SU-DHL-6 (cell line): ENCODE measurements around the gene RAB41.

Experiments
- H2AFZ ChIP-seq: fragments of 200-600 bp; sonication (generic); 2 replicates; pipeline ENCODE4 v1.6.1; 2014; ENCODE audit warnings: low read depth, mild to moderate bottlenecking, moderate library complexity, mixed read lengths, antibody characterized with exemption, low read length; ENCODE audit not compliant: severe bottlenecking
- H3F3A ChIP-seq: fragments of 200-600 bp; shearing (Covaris generic); 2 replicates; pipeline ENCODE4 v1.6.0; 2016; ENCODE audit warnings: antibody characterized with exemption, mild to moderate bottlenecking; ENCODE audit not compliant: insufficient read depth
- H3K27ac ChIP-seq: fragments of 200-600 bp; sonication (generic); 2 replicates; pipeline ENCODE4 v1.5.1; 2016; ENCODE audit warnings: low read depth, mild to moderate bottlenecking, low read length, moderate library complexity, mixed read lengths
- H3K27me3 ChIP-seq: fragments of 200-600 bp; sonication (generic), shearing (Covaris generic); 2 replicates; pipeline ENCODE4 v1.6.0; 2014; ENCODE audit warnings: mild to moderate bottlenecking, low read length
- H3K36me3 ChIP-seq: fragments of 200-600 bp; sonication (generic); 2 replicates; pipeline ENCODE4 v1.6.1; 2014; ENCODE audit warnings: mild to moderate bottlenecking, low read length, mixed read lengths
- H3K4me2 ChIP-seq: fragments of 300-600, 200-600 bp; shearing (Covaris generic), sonication (generic); 2 replicates; pipeline ENCODE4 v1.6.0; 2014; ENCODE audit warnings: low read length, low read depth, mild to moderate bottlenecking; ENCODE audit not compliant: poor library complexity, severe bottlenecking
- H3K4me3 ChIP-seq: fragments of 200-600 bp; sonication (generic); 2 replicates; pipeline ENCODE4 v1.5.1; 2014; ENCODE audit warnings: antibody characterized with exemption, low read length, mild to moderate bottlenecking, mixed read lengths; ENCODE audit not compliant: insufficient read depth, poor library complexity, severe bottlenecking
- H3K79me2 ChIP-seq: fragments of 200-600 bp; sonication (generic); 2 replicates; pipeline ENCODE4 v1.6.1; 2014; ENCODE audit warnings: mild to moderate bottlenecking, low read length, moderate library complexity; ENCODE audit not compliant: insufficient read depth
- H3K9ac ChIP-seq: fragments of 200-600 bp; sonication (generic); 2 replicates; pipeline ENCODE4 v1.7.0; 2014; ENCODE audit warnings: mild to moderate bottlenecking, low read length
- H3K9me2 ChIP-seq: fragments of 200-600 bp; sonication (generic); replicated peaks from 2 replicates; pipeline ENCODE4 v1.6.1; 2014; ENCODE audit warnings: low read length; ENCODE audit not compliant: insufficient read depth
- H3K9me3 ChIP-seq: fragments of 200-600 bp; sonication (generic); 2 replicates; pipeline ENCODE4 v1.6.1; 2014; ENCODE audit warnings: low read length, mixed read lengths; ENCODE audit not compliant: insufficient read depth
- H4K20me1 ChIP-seq: fragments of 200-600 bp; sonication (generic); 2 replicates; pipeline ENCODE4 v1.6.1; 2014; ENCODE audit warnings: low read depth, mild to moderate bottlenecking, antibody characterized with exemption, low read length, moderate library complexity, mixed read lengths
- EZH2phosphoT487 ChIP-seq: fragments of 200-600 bp; sonication (generic), shearing (Covaris generic); conservative IDR thresholded peaks from 2 replicates; pipeline ENCODE4 v1.6.1; 2018; ENCODE audit warnings: mild to moderate bottlenecking, antibody characterized with exemption, low read length, moderate library complexity, mixed read lengths
- TF ChIP-seq, protein P1 (sequence below): fragments of 200-600 bp; sonication (generic); IDR thresholded peaks from one replicate; pipeline ENCODE4 v1.5.1; 2017; ENCODE audit warnings: antibody characterized with exemption, mild to moderate bottlenecking, low read length, moderate library complexity; ENCODE audit not compliant: insufficient read depth, poor library complexity, severe bottlenecking

The RAB41 gene

GRCh38 chrX:70252491-70252890, 29.5 kb upstream of the RAB41 start:
- Histone ChIP-seq H2AFZ (no peak overlapping the region), H3K27ac (no peak overlapping the region), H3K9me3 (no peaks in the 10 kb centered on the region), H3K9ac (no peak overlapping the region), H3F3A (no peaks in the 10 kb centered on the region), H3K4me2 (no peak overlapping the region), H3K79me2 (no peaks in the 10 kb centered on the region), H3K4me3 (no peak overlapping the region), H3K27me3 (no peaks in the 10 kb centered on the region), H4K20me1 (no peaks in the 10 kb centered on the region), H3K36me3 (no peaks in the 10 kb centered on the region), H3K9me2 (no peaks in the 10 kb centered on the region)
- no peak for TF ChIP-seq EZH2phosphoT487
- TF ChIP-seq, protein P1, sequence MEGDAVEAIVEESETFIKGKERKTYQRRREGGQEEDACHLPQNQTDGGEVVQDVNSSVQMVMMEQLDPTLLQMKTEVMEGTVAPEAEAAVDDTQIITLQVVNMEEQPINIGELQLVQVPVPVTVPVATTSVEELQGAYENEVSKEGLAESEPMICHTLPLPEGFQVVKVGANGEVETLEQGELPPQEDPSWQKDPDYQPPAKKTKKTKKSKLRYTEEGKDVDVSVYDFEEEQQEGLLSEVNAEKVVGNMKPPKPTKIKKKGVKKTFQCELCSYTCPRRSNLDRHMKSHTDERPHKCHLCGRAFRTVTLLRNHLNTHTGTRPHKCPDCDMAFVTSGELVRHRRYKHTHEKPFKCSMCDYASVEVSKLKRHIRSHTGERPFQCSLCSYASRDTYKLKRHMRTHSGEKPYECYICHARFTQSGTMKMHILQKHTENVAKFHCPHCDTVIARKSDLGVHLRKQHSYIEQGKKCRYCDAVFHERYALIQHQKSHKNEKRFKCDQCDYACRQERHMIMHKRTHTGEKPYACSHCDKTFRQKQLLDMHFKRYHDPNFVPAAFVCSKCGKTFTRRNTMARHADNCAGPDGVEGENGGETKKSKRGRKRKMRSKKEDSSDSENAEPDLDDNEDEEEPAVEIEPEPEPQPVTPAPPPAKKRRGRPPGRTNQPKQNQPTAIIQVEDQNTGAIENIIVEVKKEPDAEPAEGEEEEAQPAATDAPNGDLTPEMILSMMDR = no peak

- Histone ChIP-seq H3K4me3 (no peak overlapping the region), H3F3A (no peaks in the 10 kb centered on the region), H3K9me3 (no peaks in the 10 kb centered on the region), H3K79me2 (no peaks in the 10 kb centered on the region), H3K27ac (no peak overlapping the region), H3K4me2 (no peak overlapping the region), H4K20me1 (no peaks in the 10 kb centered on the region), H3K9me2 (no peaks in the 10 kb centered on the region), H3K36me3 (no peaks in the 10 kb centered on the region), H3K27me3 (no peaks in the 10 kb centered on the region), H3K9ac (no peak overlapping the region), H2AFZ (no peak overlapping the region)
- TF ChIP-seq EZH2phosphoT487 = no peak
- TF ChIP-seq, protein P1 = no peak
These were observed 28.5 kb upstream of the RAB41 start for GRCh38 chrX:70253377-70254062.

DNA sequence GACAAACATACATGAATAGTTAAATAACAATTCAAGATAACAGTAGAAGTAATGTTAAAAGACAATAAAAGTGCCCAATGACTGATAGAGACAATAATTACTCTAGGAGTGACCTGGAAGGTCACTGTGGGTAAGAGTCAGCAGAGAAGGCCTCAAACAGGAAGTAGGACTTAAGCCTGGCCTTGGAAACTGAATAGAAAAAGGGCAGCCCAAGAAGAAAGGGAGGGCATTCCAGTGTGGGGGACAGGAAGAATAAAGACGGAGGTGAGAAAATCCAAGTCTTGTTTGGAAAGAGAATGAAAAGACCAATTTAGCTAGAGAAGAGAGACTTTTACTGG, 27.9 kb upstream of the RAB41 start:
- Histone ChIP-seq H2AFZ (no peak overlapping the region), H3K9me3 (no peaks in the 10 kb centered on the region), H3K9ac (no peak overlapping the region), H4K20me1 (no peaks in the 10 kb centered on the region), H3K27ac (no peak overlapping the region), H3K79me2 (no peaks in the 10 kb centered on the region), H3K36me3 (no peaks in the 10 kb centered on the region), H3K4me2 (no peak overlapping the region), H3K4me3 (no peak overlapping the region), H3K27me3 (no peaks in the 10 kb centered on the region), H3K9me2 (no peaks in the 10 kb centered on the region), H3F3A (no peaks in the 10 kb centered on the region)
- TF ChIP-seq, protein P1 = no peak
- no peak for TF ChIP-seq EZH2phosphoT487
